IMR-90 (cell line): ENCODE results near the gene CDKL5. TPM values are rescaled to one million over a fixed set of nuclear protein-coding genes. Genes with fewer than 3 reads are reported as not detected.

ENCODE experiments used
- ATAC-seq: fragments of 200-7000 bp; cut with Tn5 transposase; 2 replicates; pipeline ENCODE4 v1.9.1; 2020; ENCODE audit warnings: low read depth, mild to moderate bottlenecking, moderate library complexity
- BruUV-seq: library from RNA; stranded (reverse); fragments of 400-500 nt; replicated peaks from 2 replicates; lab custom pipeline; 2021; lab: Mats Ljungman, UMichigan
- CTCF ChIA-PET: fragments of 300-600 bp; formaldehyde crosslinking; extraction: SDS; loops from one replicate; lab custom pipeline; 2021; ENCODE audit warnings: antibody characterized with exemption; lab: Yijun Ruan, JAX
- POLR2A ChIA-PET: fragments of 300-600 bp; sonication (Branson Sonifier 250); formaldehyde crosslinking; loops from one replicate; lab custom pipeline; 2022; ENCODE audit warnings: antibody characterized with exemption; ENCODE audit not compliant: unreplicated experiment; lab: Charles Lee
- DNase-seq: peaks from one replicate; pipeline ENCODE4 v3.0.0; 2013
- H2AFZ ChIP-seq: replicated peaks from 2 replicates; pipeline ENCODE3; 2013; ENCODE audit warnings: low read length, mild to moderate bottlenecking; ENCODE audit not compliant: poor library complexity
- H2AK5ac ChIP-seq: 2 replicates; pipeline ENCODE4 v1.6.1; 2013; ENCODE audit warnings: low read depth, low read length, inconsistent platforms
- H2AK9ac ChIP-seq: replicated peaks from 2 replicates; pipeline ENCODE3; 2013; ENCODE audit warnings: mild to moderate bottlenecking, low read depth, low read length, moderate library complexity; ENCODE audit not compliant: poor library complexity
- H2BK120ac ChIP-seq: 2 replicates; pipeline ENCODE4 v1.6.1; 2013; ENCODE audit warnings: low read depth, low read length, inconsistent platforms
- H2BK15ac ChIP-seq: 3 replicates; pipeline ENCODE4 v1.6.1; 2013; ENCODE audit warnings: low read depth, low read length, inconsistent platforms
- H2BK20ac ChIP-seq: 2 replicates; pipeline ENCODE4 v1.6.1; 2013; ENCODE audit warnings: low read depth, mild to moderate bottlenecking, inconsistent platforms, low read length, moderate library complexity
- H2BK5ac ChIP-seq: 2 replicates; pipeline ENCODE4 v1.6.1; 2013; ENCODE audit warnings: mild to moderate bottlenecking, low read depth, low read length, inconsistent platforms; ENCODE audit not compliant: poor library complexity, severe bottlenecking
- H3K14ac ChIP-seq: replicated peaks from 2 replicates; pipeline ENCODE4 v1.6.1; 2013; ENCODE audit warnings: low read depth, low read length, inconsistent platforms
- H3K18ac ChIP-seq: 2 replicates; pipeline ENCODE4 v1.6.1; 2013; ENCODE audit warnings: low read depth, low read length, control low read depth
- H3K23ac ChIP-seq: 2 replicates; pipeline ENCODE4 v1.6.1; 2013; ENCODE audit warnings: low read depth, low read length, inconsistent platforms
- H3K27ac ChIP-seq: 2 replicates; pipeline ENCODE4 v1.5.1; 2013; ENCODE audit warnings: mild to moderate bottlenecking, control low read depth, low read length; ENCODE audit not compliant: insufficient read depth
- H3K27me3 ChIP-seq: 2 replicates; pipeline ENCODE4 v1.6.1; 2013; ENCODE audit warnings: low read length; ENCODE audit not compliant: control insufficient read depth, insufficient read depth
- H3K36me3 ChIP-seq: 2 replicates; pipeline ENCODE4 v1.6.1; 2013; ENCODE audit warnings: low read length, mixed read lengths; ENCODE audit not compliant: control insufficient read depth, insufficient read depth
- H3K4ac ChIP-seq: 2 replicates; pipeline ENCODE4 v1.6.1; 2013; ENCODE audit warnings: low read depth, low read length, inconsistent platforms
- H3K4me1 ChIP-seq: 2 replicates; pipeline ENCODE4 v1.6.1; 2013; ENCODE audit warnings: low read length, mixed read lengths; ENCODE audit not compliant: control insufficient read depth, insufficient read depth
- H3K4me2 ChIP-seq: 2 replicates; pipeline ENCODE4 v1.6.1; 2013; ENCODE audit warnings: low read depth, mild to moderate bottlenecking, control low read depth, low read length, moderate library complexity
- H3K4me3 ChIP-seq: 2 replicates; pipeline ENCODE4 v1.5.1; 2013; ENCODE audit warnings: low read depth, mild to moderate bottlenecking, control low read depth, low read length, moderate library complexity; ENCODE audit not compliant: insufficient read depth
- H3K56ac ChIP-seq: 2 replicates; pipeline ENCODE4 v1.6.1; 2013; ENCODE audit warnings: low read length, inconsistent platforms; ENCODE audit not compliant: insufficient read depth; ENCODE audit errors: extremely low read depth
- H3K79me1 ChIP-seq, 2 experiments: 2 replicates each; pipeline ENCODE4 v1.6.1; 2013; ENCODE audit warnings: low read length in 2 of 2, inconsistent platforms in 1 of 2, low read depth in 1 of 2
- H3K9ac ChIP-seq: 2 replicates; pipeline ENCODE4 v1.6.1; 2013; ENCODE audit warnings: low read depth, low read length, control low read depth
- H3K9me1 ChIP-seq: 2 replicates; pipeline ENCODE4 v1.6.1; 2013; ENCODE audit warnings: low read length, inconsistent platforms; ENCODE audit not compliant: insufficient read depth
- H3K9me3 ChIP-seq: 2 replicates; pipeline ENCODE4 v1.6.1; 2013; ENCODE audit warnings: low read length; ENCODE audit not compliant: control insufficient read depth, insufficient read depth
- H4K20me1 ChIP-seq: 2 replicates; pipeline ENCODE4 v1.6.1; 2013; ENCODE audit warnings: low read length, inconsistent platforms; ENCODE audit not compliant: insufficient read depth
- H4K5ac ChIP-seq: 2 replicates; pipeline ENCODE4 v1.6.1; 2013; ENCODE audit warnings: mild to moderate bottlenecking, low read depth, low read length, control low read depth
- H4K8ac ChIP-seq, 2 experiments: 2 replicates each; pipeline ENCODE4 v1.6.1; 2013; ENCODE audit warnings: low read depth in 2 of 2, low read length in 2 of 2, control low read depth in 1 of 2, inconsistent platforms in 1 of 2
- H4K91ac ChIP-seq: 2 replicates; pipeline ENCODE4 v1.6.1; 2013; ENCODE audit warnings: low read depth, low read length, inconsistent platforms; ENCODE audit not compliant: insufficient read depth
- CHD1 ChIP-seq: IDR thresholded peaks from 2 replicates; pipeline ENCODE4 v1.6.1; 2012; ENCODE audit warnings: low read depth, low read length, improper control_type of control experiment
- FOS ChIP-seq: fragments of 150-350 bp; IDR thresholded peaks from 2 replicates; pipeline ENCODE4 v1.6.1; 2016; ENCODE audit warnings: low read depth, low read length
- MAFK ChIP-seq: IDR thresholded peaks from 2 replicates; pipeline ENCODE4 v1.6.1; 2012; ENCODE audit warnings: low read depth, low read length, improper control_type of control experiment
- MAZ ChIP-seq: IDR thresholded peaks from 2 replicates; pipeline ENCODE4 v1.6.1; 2012; ENCODE audit warnings: low read depth, mild to moderate bottlenecking, low read length, improper control_type of control experiment, moderate library complexity, borderline replicate concordance
- MXI1 ChIP-seq: IDR thresholded peaks from 2 replicates; pipeline ENCODE4 v1.6.1; 2012; ENCODE audit warnings: low read depth, mild to moderate bottlenecking, low read length, moderate library complexity, borderline replicate concordance
- RAD21 ChIP-seq: IDR thresholded peaks from 2 replicates; pipeline ENCODE4 v1.6.1; 2012; ENCODE audit warnings: low read length, improper control_type of control experiment
- RCOR1 ChIP-seq: IDR thresholded peaks from 2 replicates; pipeline ENCODE4 v1.6.1; 2012; ENCODE audit warnings: mild to moderate bottlenecking, low read length, improper control_type of control experiment; ENCODE audit not compliant: insufficient replicate concordance
- WGBS, 2 experiments: methylation state at CpG; one replicate each; pipeline versions ENCODE4 v1.1.5 to v1.1.7; 2013; ENCODE audit warnings: missing lambda C conversion rate in 2 of 2; ENCODE audit not compliant: insufficient read length in 1 of 2; ENCODE audit errors: extremely low coverage in 2 of 2; 5-methylcytosine and 5-hydroxymethylcytosine counted together
- dilution Hi-C: fragments of 300-500 bp; cut with HindIII; formaldehyde crosslinking; loops from one replicate; pipeline ENCODE4 v1.14.3; 2018; ENCODE audit warnings: low sequenced_read_pairs; ENCODE audit not compliant: unreplicated experiment
- in situ Hi-C: fragments of 300-500 bp; cut with MboI; formaldehyde crosslinking; loops from 3 replicates; pipeline ENCODE4 v1.14.3; 2019; ENCODE audit warnings: low sequenced_read_pairs, inconsistent platforms, mixed read lengths
- intact Hi-C: fragments of 100-400 bp; cut with micrococcal nuclease; formaldehyde crosslinking; loops from 2 replicates; pipeline ENCODE4 v1.10.0; 2022
- polyA plus RNA-seq, 3 experiments: library from polyadenylated mRNA; depleted of rRNA; stranded (reverse); fragments of >200 nt; gene quantifications; 2 replicates each; pipeline ENCODE4 v1.2.3, GENCODE V29; 2012; ENCODE audit warnings: low replicate concordance in 1 of 3
- total RNA-seq: library from RNA; depleted of rRNA; stranded (reverse); fragments of >200 nt; gene quantifications from 2 replicates; pipeline ENCODE4 v1.2.3, GENCODE V29; 2012
- TF ChIP-seq, protein P1 (sequence below): conservative IDR thresholded peaks from 2 replicates; pipeline ENCODE4 v1.5.1; 2012; ENCODE audit warnings: mild to moderate bottlenecking, low read depth, low read length, improper control_type of control experiment

CDKL5 gene
- total and polyA plus RNA-seq, 2 of the 4 experiments (the other 2 are of a cell fraction): 3.5 to 9.7 TPM

DNA sequence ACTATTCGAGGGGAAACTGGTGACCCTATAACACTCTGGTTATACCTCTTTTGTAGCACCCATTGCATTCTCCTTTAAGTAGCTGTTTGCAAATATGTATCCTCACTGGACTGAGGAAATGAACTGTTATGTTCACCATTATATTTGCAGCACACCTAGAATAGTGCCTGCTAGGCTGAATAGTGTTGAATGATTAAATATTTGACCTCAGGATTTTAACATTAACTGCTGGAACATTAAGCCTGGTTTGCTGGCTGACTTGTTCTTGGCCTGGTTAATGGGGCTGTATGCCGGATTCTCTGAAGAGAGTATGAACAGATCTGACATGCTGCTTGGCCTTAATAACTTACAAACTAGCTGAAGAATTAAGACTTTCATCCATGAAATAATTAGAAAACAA is 166.4 kb downstream of the CDKL5 start:
- H3K27ac ChIP-seq: no peak overlapping the region
- H4K20me1 ChIP-seq: no peaks in the 10 kb centered on the region
- H2BK120ac ChIP-seq: no peak overlapping the region
- H3K56ac ChIP-seq: no peak overlapping the region
- no peaks in the 10 kb centered on the region for H3K79me1 ChIP-seq
- no peaks in the 10 kb centered on the region for H3K36me3 ChIP-seq
- DNase-seq: no peak
- H2AFZ ChIP-seq: no peak overlapping the region
- no peak overlapping the region for H2BK20ac ChIP-seq
- no peak overlapping the region for H4K91ac ChIP-seq
- no TSS peak for BruUV-seq
- no peak overlapping the region for H3K4ac ChIP-seq
- intact Hi-C loops: no loop called here
- no peak overlapping the region for H2BK5ac ChIP-seq
- H2BK15ac ChIP-seq: no peak overlapping the region
- H3K4me1 ChIP-seq: no peaks in the 10 kb centered on the region
- no peaks in the 10 kb centered on the region for H3K9me3 ChIP-seq
- H3K9me1 ChIP-seq: no peaks in the 10 kb centered on the region
- in situ Hi-C loops: no loop called here
- H3K27me3 ChIP-seq: no peaks in the 10 kb centered on the region
- WGBS, 2 experiments: no CpG with 5 or more reads among the region's 2 CpGs
- TF ChIP-seq RCOR1: no peak
- TF ChIP-seq FOS: no peak
- TF ChIP-seq RAD21: no peak
- TF ChIP-seq, protein P1, sequence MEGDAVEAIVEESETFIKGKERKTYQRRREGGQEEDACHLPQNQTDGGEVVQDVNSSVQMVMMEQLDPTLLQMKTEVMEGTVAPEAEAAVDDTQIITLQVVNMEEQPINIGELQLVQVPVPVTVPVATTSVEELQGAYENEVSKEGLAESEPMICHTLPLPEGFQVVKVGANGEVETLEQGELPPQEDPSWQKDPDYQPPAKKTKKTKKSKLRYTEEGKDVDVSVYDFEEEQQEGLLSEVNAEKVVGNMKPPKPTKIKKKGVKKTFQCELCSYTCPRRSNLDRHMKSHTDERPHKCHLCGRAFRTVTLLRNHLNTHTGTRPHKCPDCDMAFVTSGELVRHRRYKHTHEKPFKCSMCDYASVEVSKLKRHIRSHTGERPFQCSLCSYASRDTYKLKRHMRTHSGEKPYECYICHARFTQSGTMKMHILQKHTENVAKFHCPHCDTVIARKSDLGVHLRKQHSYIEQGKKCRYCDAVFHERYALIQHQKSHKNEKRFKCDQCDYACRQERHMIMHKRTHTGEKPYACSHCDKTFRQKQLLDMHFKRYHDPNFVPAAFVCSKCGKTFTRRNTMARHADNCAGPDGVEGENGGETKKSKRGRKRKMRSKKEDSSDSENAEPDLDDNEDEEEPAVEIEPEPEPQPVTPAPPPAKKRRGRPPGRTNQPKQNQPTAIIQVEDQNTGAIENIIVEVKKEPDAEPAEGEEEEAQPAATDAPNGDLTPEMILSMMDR: no peak
- no peak for TF ChIP-seq MXI1
- no peak for TF ChIP-seq MAZ
- no peak for TF ChIP-seq MAFK
- no peak for TF ChIP-seq CHD1
- H2AK9ac ChIP-seq: no peak overlapping the region
- H3K18ac ChIP-seq: no peak overlapping the region
- no peak overlapping the region for H3K14ac ChIP-seq
- H3K23ac ChIP-seq: no peak overlapping the region
- no peak overlapping the region for H4K8ac ChIP-seq
- ChIA-PET CTCF (no interaction called here), POLR2A (no interaction called here)
- H3K9ac ChIP-seq: no peak overlapping the region
- H3K4me2 ChIP-seq: no peak overlapping the region
- ATAC-seq: no peak
- no peak overlapping the region for H2AK5ac ChIP-seq
- no peak overlapping the region for H3K4me3 ChIP-seq
- no peak overlapping the region for H4K5ac ChIP-seq
- dilution Hi-C loops: no loop called here
